Lung microvascular endothelial cell (primary cell): ENCODE results near the gene HNRNPH1. TPM values are rescaled to one million over a fixed set of nuclear protein-coding genes. Genes with fewer than 3 reads are reported as not detected.

Experiments used
- DNase-seq, 2 donors: peaks; one replicate each; pipeline versions ENCODE4 v3.0.0 to v3.0.0-alpha.2; 2010; ENCODE audit warnings: low read depth in 2 of 2
- total RNA-seq: library from RNA; depleted of rRNA; stranded (reverse); fragments of >200 nt; gene quantifications from 2 replicates; pipeline ENCODE4 v1.2.1, GENCODE V29; 2014

Gene HNRNPH1
- total RNA-seq, 1 donor from 2014 or later: 725 TPM

DNA sequence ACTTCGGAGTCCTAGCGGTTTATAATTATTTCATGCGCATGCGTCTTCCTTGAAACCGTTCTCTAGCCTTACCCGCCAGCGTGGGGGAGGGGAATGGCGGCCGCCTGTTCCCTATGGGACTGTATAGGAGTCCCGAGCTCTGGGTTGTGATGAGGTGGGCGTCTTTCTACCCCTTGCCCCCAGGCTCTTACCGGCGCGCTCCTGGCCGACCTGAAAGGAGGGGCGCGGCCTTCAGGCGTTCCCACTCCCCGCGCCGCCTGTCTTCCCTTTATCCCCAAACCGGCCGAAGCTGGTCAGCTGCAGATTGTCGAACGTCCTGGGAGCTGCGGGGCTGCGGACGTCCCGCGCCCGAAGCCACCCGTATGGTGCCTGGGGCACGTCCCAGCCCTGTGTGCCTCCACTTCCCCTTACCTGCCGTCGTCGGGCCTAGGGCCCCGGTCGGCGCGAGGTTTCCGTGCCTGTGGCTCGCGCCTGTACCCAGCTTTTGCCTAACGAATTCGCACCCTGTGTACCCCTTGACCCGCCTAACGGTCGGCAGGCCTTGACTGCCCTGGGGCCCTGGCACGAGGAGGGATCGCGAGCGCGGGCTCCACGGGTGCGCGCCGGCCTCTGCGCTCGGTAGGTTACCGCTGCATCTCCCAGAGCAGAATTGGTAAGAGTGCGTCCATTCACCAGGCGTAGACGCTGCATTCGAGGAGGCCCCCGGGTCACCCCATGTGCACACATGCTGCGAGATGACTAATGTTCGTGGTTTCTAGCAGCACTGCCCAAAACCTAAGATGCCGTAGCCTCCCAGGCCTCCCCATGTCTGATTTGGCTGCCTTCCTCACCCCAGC lies 653 bp upstream of the HNRNPH1 start:
- DNase-seq: peak in 1 of 2 donors; percentile 55

DNA sequence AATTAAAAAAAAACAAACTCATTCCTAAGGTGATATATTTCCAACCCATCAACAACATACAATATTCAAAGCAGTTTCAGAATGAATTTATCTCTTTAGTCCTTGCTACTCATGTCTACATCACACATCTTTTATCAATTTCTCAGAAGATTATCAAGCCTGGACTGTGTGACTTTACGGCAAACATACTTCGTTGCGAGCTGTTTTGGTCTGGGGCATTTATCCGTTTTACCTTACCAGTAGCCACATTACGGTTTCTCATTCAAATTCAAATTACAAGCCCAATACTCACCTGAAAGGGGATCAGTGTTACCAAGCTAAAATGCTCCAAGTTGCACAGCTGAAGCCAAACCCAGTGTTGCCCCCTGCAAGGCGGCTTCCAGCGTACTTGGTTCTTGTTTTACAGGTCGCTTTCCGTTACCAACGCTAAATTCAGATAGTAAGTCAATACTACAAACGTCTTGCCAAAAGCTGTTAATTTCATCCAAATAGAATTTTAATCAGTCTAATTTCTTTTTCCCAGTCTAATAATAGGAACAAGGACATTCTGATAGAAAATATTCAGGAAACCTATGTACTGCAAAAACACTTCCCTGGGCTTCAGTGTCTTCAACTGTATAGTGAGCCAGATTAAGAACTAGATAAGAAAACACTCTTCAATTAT lies 1.8 kb downstream of the HNRNPH1 start:
- no peak for DNase-seq

- no peak for DNase-seq
Observed at GRCh38 chr5:179620703-179621350, 2.6 kb downstream of the HNRNPH1 start.

- DNase-seq: no peak
Observed at GRCh38 chr5:179620293-179620692, 3.2 kb downstream of the HNRNPH1 start.

- DNase-seq: peak in 1 of 2 donors; percentile 45
Observed at GRCh38 chr5:179619776-179620175, 3.7 kb downstream of the HNRNPH1 start.

- DNase-seq: no peak
Observed at GRCh38 chr5:179618923-179619554, 4.4 kb downstream of the HNRNPH1 start.

- no peak for DNase-seq
Observed at GRCh38 chr5:179617930-179618329, 5.5 kb downstream of the HNRNPH1 start.

- DNase-seq: no peak
Observed at GRCh38 chr5:179616002-179616594, 7.4 kb downstream of the HNRNPH1 start.

GRCh38 chr5:179615203-179615602 lies 8.3 kb downstream of the HNRNPH1 start:
- DNase-seq: peak in 1 of 2 donors; percentile 44

DNA sequence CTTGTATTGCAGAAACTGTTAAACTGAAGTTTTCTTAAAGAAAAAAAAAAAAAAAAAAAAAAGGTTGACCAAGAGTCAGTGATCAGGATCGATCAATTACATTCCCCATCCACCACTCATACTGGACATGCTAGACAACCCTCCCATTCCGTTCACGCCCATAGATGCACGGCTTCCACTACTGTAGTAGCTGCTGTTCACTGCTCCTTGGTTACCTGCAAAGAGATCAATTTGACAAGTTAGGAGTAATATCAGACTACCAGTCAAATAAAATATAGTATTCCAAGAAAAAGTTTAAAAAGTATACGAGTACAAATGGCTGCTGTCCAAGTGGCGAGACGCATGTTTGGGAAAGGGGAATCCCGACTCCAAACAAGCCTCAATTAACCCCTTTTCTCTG lies 8.7 kb downstream of the HNRNPH1 start:
- no peak for DNase-seq

- no peak for DNase-seq
Observed at GRCh38 chr5:179613460-179614071, 9.9 kb downstream of the HNRNPH1 start.

GRCh38 chr5:179612577-179613459 lies 10.7 kb downstream of the HNRNPH1 start:
- no peak for DNase-seq

DNA sequence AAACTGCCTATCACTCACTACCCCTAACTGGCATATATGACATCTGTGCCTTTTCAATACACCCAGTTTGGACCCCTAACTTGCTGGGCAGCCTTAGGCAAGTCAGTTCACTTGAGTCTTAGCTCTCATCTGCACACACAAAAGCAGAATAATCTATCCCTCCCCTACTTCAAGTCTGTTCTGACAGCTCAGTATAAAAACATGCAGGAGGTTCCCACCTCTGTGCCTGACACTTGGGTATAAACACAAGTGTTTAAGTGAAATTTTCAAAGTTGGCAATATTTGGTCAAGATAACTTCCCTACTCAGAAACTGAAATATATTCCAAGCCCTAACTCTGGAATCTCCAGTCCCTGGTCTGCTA lies 12.6 kb downstream of the HNRNPH1 start:
- DNase-seq: no peak

- no peak for DNase-seq
Observed at GRCh38 chr5:179610109-179610902, 13.2 kb downstream of the HNRNPH1 start.

- no peak for DNase-seq
Observed at GRCh38 chr5:179609834-179610108, 13.7 kb downstream of the HNRNPH1 start.

DNA sequence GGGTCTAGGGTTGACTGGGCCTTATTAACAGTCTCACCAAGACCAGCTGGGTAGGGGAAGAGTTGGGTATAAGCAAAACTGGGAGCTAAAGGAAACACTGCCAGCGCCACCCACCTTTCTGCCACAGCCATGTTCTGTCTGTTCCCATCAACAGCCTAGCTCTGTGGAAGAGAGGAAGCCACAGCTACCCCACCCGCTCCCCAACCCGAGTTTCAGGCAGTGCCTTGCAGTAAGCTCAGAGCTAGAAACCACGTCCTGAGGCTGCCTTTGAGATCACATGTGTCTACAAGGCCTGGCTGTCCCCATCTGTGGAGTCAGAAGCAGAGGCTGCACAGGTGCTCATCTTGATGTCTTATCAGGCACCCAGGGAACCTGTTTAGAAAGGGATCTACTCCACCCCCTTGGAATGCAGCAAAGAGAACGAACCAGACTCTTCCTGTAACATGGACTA lies 15.3 kb downstream of the HNRNPH1 start:
- DNase-seq: no peak

DNA sequence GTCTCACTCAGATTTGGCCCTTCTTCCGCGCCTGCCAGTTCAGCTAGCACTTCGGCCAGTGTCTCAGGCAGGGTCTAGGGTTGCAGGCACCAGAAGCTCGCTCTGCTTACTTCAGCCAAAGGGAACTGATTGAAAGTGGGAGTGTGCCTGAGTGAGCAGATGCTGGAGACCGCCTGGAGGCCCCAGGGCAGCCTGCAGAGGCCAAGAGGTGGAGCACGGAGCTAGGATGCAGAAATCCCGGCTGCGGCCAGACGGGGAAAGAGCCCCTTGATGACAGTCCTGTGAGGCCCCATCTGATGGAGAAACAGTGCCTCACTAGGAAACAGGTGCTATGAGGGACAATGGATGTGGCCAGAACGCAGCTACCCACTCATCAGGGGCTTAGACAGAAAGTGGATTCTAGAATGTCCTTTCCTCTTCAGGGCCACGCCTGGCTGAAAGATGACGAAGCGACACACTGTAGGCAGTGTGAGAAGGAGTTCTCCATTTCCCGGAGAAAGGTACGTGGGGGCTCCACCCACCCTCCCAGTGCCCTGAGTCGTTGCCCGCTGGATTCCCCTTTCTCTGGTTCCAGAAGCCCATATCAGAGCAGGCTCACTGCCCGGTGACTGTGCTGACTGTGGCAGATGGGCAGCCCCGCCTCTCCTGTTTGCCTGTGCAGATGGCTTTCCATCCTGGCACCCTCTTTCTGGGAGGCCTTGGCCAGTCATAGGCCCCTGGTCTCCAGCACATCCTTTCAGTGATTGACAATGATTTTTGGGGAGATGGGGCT lies 16.1 kb downstream of the HNRNPH1 start:
- no peak for DNase-seq

- no peak for DNase-seq
Observed at GRCh38 chr5:179606910-179607159, 16.6 kb downstream of the HNRNPH1 start.
